Measurements from ENCODE around the gene NEURL3.

DNA sequence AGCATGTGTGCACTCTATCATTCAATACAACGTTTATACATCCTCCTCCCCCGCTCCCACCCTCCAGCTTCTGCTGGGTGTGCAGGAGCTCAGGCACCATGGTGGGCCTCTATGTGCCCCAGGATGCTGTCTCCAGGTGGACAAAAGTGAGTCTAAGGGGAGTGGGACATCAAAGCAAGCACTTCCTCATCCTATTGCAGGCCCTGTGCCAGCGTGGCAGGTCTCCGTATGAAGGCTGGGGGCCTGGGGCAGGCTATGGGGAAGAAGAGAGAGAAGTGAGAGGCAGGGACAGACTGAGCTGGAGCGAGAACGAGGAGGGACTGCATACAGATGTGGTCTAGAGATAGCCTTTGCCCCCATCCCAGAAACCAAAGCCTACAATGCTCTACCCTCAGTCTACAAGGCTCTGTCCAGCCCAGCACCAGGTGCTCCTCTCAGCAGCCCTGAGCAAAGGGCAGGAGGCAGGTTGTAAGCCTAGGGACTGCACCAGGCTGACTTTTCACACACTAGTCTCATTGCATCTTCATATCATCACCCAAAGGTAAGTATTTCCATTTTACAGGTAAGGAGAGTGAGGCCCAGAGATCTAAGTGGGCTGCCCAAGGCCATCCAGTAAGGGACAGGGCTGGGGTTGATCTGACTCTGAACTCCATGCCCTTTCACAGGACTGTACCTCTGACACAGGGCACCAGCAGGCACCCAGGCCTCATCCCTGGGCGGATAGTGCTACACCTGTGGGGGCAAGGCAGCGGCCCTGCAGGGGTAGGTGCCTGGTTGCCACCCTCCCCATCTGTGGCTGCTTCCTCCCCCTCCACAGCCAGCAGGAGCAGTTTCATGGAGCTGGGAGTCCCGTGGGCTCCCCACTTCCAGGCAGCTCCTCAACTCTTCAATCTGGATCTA, 17.4 kb upstream of the NEURL3 start:
- TF ChIP-seq, protein P1, sequence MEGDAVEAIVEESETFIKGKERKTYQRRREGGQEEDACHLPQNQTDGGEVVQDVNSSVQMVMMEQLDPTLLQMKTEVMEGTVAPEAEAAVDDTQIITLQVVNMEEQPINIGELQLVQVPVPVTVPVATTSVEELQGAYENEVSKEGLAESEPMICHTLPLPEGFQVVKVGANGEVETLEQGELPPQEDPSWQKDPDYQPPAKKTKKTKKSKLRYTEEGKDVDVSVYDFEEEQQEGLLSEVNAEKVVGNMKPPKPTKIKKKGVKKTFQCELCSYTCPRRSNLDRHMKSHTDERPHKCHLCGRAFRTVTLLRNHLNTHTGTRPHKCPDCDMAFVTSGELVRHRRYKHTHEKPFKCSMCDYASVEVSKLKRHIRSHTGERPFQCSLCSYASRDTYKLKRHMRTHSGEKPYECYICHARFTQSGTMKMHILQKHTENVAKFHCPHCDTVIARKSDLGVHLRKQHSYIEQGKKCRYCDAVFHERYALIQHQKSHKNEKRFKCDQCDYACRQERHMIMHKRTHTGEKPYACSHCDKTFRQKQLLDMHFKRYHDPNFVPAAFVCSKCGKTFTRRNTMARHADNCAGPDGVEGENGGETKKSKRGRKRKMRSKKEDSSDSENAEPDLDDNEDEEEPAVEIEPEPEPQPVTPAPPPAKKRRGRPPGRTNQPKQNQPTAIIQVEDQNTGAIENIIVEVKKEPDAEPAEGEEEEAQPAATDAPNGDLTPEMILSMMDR (IDR thresholded peaks at IDR 0.05; ENCODE audit: low read depth, low read length), result no peak
- TF ChIP-seq POLR2A (IDR thresholded peaks at IDR 0.05; ENCODE audit: extremely low read depth, insufficient read length) (no peak), MYC (IDR thresholded peaks at IDR 0.05; ENCODE audit: low read depth, low read length) (no peak)
- TF ChIP-seq, protein P2, sequence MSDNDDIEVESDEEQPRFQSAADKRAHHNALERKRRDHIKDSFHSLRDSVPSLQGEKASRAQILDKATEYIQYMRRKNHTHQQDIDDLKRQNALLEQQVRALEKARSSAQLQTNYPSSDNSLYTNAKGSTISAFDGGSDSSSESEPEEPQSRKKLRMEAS (IDR thresholded peaks at IDR 0.05; ENCODE audit: low read depth, low read length), result no peak
